CD14-positive monocyte (primary cell): Measurements from ENCODE around the gene RPTOR. TPM values are rescaled to one million over a fixed set of nuclear protein-coding genes. Genes with fewer than 3 reads are reported as not detected.

Experiments
- DNase-seq, 3 donors: peaks; one replicate each; pipeline ENCODE4 v3.0.0-alpha.2; 2011 to 2022
- H2AFZ ChIP-seq: 2 replicates; pipeline ENCODE4 v1.6.0; 2012; ENCODE audit warnings: mild to moderate bottlenecking, low read depth, low read length, inconsistent platforms; ENCODE audit not compliant: insufficient read depth, poor library complexity, severe bottlenecking
- H3K27ac ChIP-seq, 2 donors: 1 replicate in 1 of 2; 2 replicates in 1 of 2; pipeline ENCODE4 v1.5.1; 2012 to 2013; ENCODE audit warnings: low read length in 2 of 2, control low read depth in 1 of 2, inconsistent platforms in 1 of 2, low read depth in 1 of 2, mild to moderate bottlenecking in 1 of 2
- H3K27me3 ChIP-seq, 2 donors: one replicate each; pipeline versions ENCODE4 v1.6.0 to v1.6.1; 2011 to 2013; ENCODE audit warnings: low read length in 2 of 2; ENCODE audit not compliant: control insufficient read depth in 2 of 2, insufficient read depth in 2 of 2
- H3K36me3 ChIP-seq, 2 donors: replicated peaks in 1 of 2; 1 replicate in 1 of 2; 2 replicates in 1 of 2; pipeline versions ENCODE4 v1.5.1 to v1.6.1; 2012 to 2013; ENCODE audit warnings: low read length in 2 of 2, control low read depth in 1 of 2, inconsistent platforms in 1 of 2, mild to moderate bottlenecking in 1 of 2; ENCODE audit not compliant: insufficient read depth in 2 of 2, control insufficient read depth in 1 of 2
- H3K4me1 ChIP-seq, 2 donors: 1 replicate in 1 of 2; 2 replicates in 1 of 2; pipeline versions ENCODE4 v1.5.1 to v1.6.1; 2012 to 2013; ENCODE audit warnings: low read length in 2 of 2, control low read depth in 1 of 2, inconsistent platforms in 1 of 2, mild to moderate bottlenecking in 1 of 2, moderate library complexity in 1 of 2; ENCODE audit not compliant: insufficient read depth in 2 of 2, control insufficient read depth in 1 of 2
- H3K4me2 ChIP-seq: replicated peaks from 2 replicates; pipeline ENCODE3; 2012; ENCODE audit warnings: low read length, moderate library complexity, mild to moderate bottlenecking; ENCODE audit not compliant: poor library complexity, severe bottlenecking; ENCODE audit errors: extremely low read depth
- H3K4me3 ChIP-seq, 3 experiments: fragments of 200-600 bp in 1 of 3; sonication (generic) in 1 of 3; replicated peaks in 1 of 3; 1 replicate in 2 of 3; 2 replicates in 1 of 3; pipeline ENCODE4 v1.5.1; 2011 to 2013; ENCODE audit warnings: low read length in 3 of 3, mild to moderate bottlenecking in 3 of 3, control low read depth in 2 of 3, low read depth in 2 of 3, inconsistent platforms in 1 of 3, moderate library complexity in 1 of 3
- H3K79me2 ChIP-seq: 2 replicates; pipeline ENCODE4 v1.6.0; 2012; ENCODE audit warnings: mild to moderate bottlenecking, control low read depth, inconsistent platforms, low read length, moderate library complexity; ENCODE audit not compliant: insufficient read depth
- H3K9ac ChIP-seq: 2 replicates; pipeline ENCODE4 v1.6.0; 2017; ENCODE audit warnings: low read length, mild to moderate bottlenecking; ENCODE audit not compliant: insufficient read depth, poor library complexity, severe bottlenecking
- H3K9me3 ChIP-seq, 2 donors: replicated peaks in 1 of 2; 1 replicate in 1 of 2; 2 replicates in 1 of 2; pipeline versions ENCODE4 v1.5.1 to v1.6.1; 2012 to 2013; ENCODE audit warnings: low read length in 2 of 2, control low read depth in 1 of 2; ENCODE audit not compliant: control insufficient read depth in 1 of 2, insufficient read depth in 1 of 2
- H4K20me1 ChIP-seq: 2 replicates; pipeline ENCODE4 v1.6.0; 2012; ENCODE audit warnings: mild to moderate bottlenecking, low read length, control low read depth, moderate library complexity; ENCODE audit not compliant: insufficient read depth
- H3K27ac Mint-ChIP-seq, 7 donors: one replicate each; pipeline ENCODE4 v1.8.0; 2020; ENCODE audit warnings: mild to moderate bottlenecking in 7 of 7, mixed read lengths in 7 of 7, moderate library complexity in 6 of 7, inconsistent platforms in 2 of 7
- H3K27me3 Mint-ChIP-seq, 3 donors: one replicate each; pipeline ENCODE4 v1.8.0; 2021 to 2022; ENCODE audit warnings: low read depth in 3 of 3, mild to moderate bottlenecking in 3 of 3, mixed read lengths in 3 of 3, moderate library complexity in 3 of 3, inconsistent platforms in 1 of 3
- H3K36me3 Mint-ChIP-seq, 2 donors: one replicate each; pipeline ENCODE4 v1.8.0; 2020; ENCODE audit warnings: mixed read lengths in 2 of 2, inconsistent platforms in 1 of 2, mild to moderate bottlenecking in 1 of 2
- H3K4me1 Mint-ChIP-seq: one replicate; pipeline ENCODE4 v1.8.0; 2020; ENCODE audit warnings: mild to moderate bottlenecking, mixed read lengths
- H3K4me3 Mint-ChIP-seq, 2 donors: one replicate each; pipeline ENCODE4 v1.8.0; 2020; ENCODE audit warnings: mild to moderate bottlenecking in 2 of 2, mixed read lengths in 2 of 2, moderate library complexity in 1 of 2
- H3K9me3 Mint-ChIP-seq, 7 donors: one replicate each; pipeline ENCODE4 v1.8.0; 2020 to 2022; ENCODE audit warnings: mixed read lengths in 7 of 7, mild to moderate bottlenecking in 6 of 7, moderate library complexity in 6 of 7, inconsistent platforms in 2 of 7
- CTCF ChIP-seq: fragments of 200-600 bp; IDR thresholded peaks from one replicate; pipeline ENCODE4 v1.8.0; 2022; ENCODE audit warnings: antibody characterized with exemption, mild to moderate bottlenecking
- WGBS: methylation state at CpG from one replicate; pipeline ENCODE4 v1.1.5; 2013; ENCODE audit warnings: missing lambda C conversion rate; ENCODE audit not compliant: insufficient coverage; 5-methylcytosine and 5-hydroxymethylcytosine counted together
- intact Hi-C, 2 donors: fragments of 100-400 bp; cut with micrococcal nuclease; formaldehyde crosslinking; loops; one replicate each; pipeline versions ENCODE4 v1.15.0 to v1.15.1; 2023
- polyA plus RNA-seq, 3 donors: library from polyadenylated mRNA; depleted of rRNA in 1 of 3; unstranded in 2 of 3; stranded (reverse) in 1 of 3; fragments of 300-500 nt in 2 of 3; fragments of >200 nt in 1 of 3; fragmentation: Illumina TruSeq in 2 of 3; gene quantifications; 1 replicate in 2 of 3; 2 replicates in 1 of 3; pipeline ENCODE4 v1.2.3, GENCODE V29; 2012 to 2021

Gene RPTOR
- polyA plus RNA-seq, 3 donors = 1.1 to 8.7 (median 2.6) TPM

DNA sequence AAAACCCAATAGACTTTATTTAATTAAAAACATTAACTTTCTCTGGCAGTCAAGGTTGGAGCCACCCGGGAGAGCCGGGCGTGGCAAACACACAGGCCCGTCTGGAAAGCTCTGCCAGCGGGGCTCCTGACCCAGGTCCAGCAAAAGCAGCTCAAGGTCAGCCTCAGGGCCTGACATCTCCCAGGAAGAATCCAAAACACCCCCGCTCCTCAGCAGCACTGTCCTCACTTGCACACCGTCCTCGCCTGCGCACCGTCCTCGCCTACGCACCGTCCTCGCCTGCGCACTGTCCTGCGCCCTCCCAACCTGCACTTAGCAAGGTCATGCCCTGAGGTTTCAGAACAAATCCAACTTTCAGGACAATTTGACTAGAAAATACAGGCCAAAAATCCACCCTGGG, 31.4 kb upstream of the RPTOR start:
- Histone ChIP-seq H4K20me1 (no peaks in the 10 kb centered on the region), H3K27ac (no peak overlapping the region), H3K4me2 (no peak overlapping the region), H3K4me3 (no peak overlapping the region), H2AFZ (no peak overlapping the region), H3K9ac (no peak overlapping the region), H3K9me3 (no peaks in the 10 kb centered on the region), H3K4me1 (no peaks in the 10 kb centered on the region), H3K36me3 (no peaks in the 10 kb centered on the region), H3K27me3 (no peaks in the 10 kb centered on the region), H3K79me2 (no peaks in the 10 kb centered on the region)
- Mint-ChIP-seq H3K4me3 (no peak overlapping the region), H3K27me3 (peaks cover 6 to 18% (median 10%) of the 10 kb centered on the region in 3 donors), H3K27ac (no peak overlapping the region), H3K4me1 (no peaks in the 10 kb centered on the region), H3K9me3 (no peaks in the 10 kb centered on the region), H3K36me3 (no peaks in the 10 kb centered on the region)
- 92% methylated on average over 16 of the region's 16 CpGs for WGBS
- DNase-seq = no peak
- intact Hi-C loops = no loop called here
- TF ChIP-seq CTCF = no peak

DNA sequence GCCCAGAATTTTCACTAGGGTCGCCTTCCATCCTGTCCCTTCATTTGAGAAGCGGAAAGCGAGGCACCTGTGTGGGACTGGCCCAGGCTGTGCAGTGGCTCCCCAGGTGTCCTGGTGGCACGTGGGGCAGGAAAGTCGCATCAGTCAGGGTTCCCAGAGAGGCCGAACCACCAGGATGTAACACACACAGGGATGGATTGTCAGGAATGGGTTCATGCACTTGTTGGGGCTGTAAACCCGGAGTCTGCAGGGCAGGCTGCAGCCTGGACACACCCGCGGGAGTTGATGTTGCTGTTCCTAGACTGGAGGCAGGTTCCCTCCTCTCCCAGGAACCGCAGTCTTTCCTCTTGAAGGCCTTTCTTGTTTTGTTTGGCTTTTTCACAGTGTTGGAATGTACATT, 30.7 kb upstream of the RPTOR start:
- Histone ChIP-seq H3K4me1 (no peaks in the 10 kb centered on the region), H3K4me3 (no peak overlapping the region), H2AFZ (no peak overlapping the region), H3K27me3 (no peaks in the 10 kb centered on the region), H3K4me2 (no peak overlapping the region), H3K27ac (no peak overlapping the region), H3K36me3 (no peaks in the 10 kb centered on the region), H3K9me3 (no peaks in the 10 kb centered on the region), H3K9ac (no peak overlapping the region), H3K79me2 (no peaks in the 10 kb centered on the region), H4K20me1 (no peaks in the 10 kb centered on the region)
- Mint-ChIP-seq H3K36me3 (no peaks in the 10 kb centered on the region), H3K4me1 (no peaks in the 10 kb centered on the region), H3K27me3 (peaks cover 6 to 20% (median 10%) of the 10 kb centered on the region in 3 donors), H3K27ac (no peak overlapping the region), H3K4me3 (no peak overlapping the region), H3K9me3 (no peaks in the 10 kb centered on the region)
- intact Hi-C loops = no loop called here
- no peak for TF ChIP-seq CTCF
- 64% methylated on average over 9 of the region's 10 CpGs for WGBS
- no peak for DNase-seq
